Effector memory CD8-positive, alpha-beta T cell (primary cell): ENCODE measurements around the gene SIM1.

Source experiments
- ATAC-seq: fragments of 150-1000 bp; cut with Tn5 transposase; replicated peaks from 2 replicates; pipeline ENCODE4 v1.10.0; 2021; ENCODE audit warnings: mild to moderate bottlenecking, moderate library complexity
- DNase-seq, 3 experiments: peaks; one replicate each; pipeline ENCODE4 v3.0.0; 2021
- H3K27ac Mint-ChIP-seq, 2 donors: one replicate each; pipeline ENCODE4 v1.8.0; 2022; ENCODE audit warnings: mild to moderate bottlenecking in 2 of 2, mixed read lengths in 2 of 2, moderate library complexity in 2 of 2
- H3K27me3 Mint-ChIP-seq, 2 donors: one replicate each; pipeline ENCODE4 v1.8.0; 2022; ENCODE audit warnings: mixed read lengths in 2 of 2
- H3K36me3 Mint-ChIP-seq: one replicate; pipeline ENCODE4 v1.8.0; 2022; ENCODE audit warnings: mild to moderate bottlenecking, moderate library complexity, mixed read lengths; ENCODE audit not compliant: insufficient read depth
- H3K4me1 Mint-ChIP-seq, 2 donors: one replicate each; pipeline ENCODE4 v1.8.0; 2022; ENCODE audit warnings: low read depth in 2 of 2, mixed read lengths in 2 of 2
- H3K4me3 Mint-ChIP-seq, 2 donors: one replicate each; pipeline ENCODE4 v1.8.0; 2022; ENCODE audit warnings: mild to moderate bottlenecking in 2 of 2, mixed read lengths in 2 of 2, moderate library complexity in 2 of 2
- H3K9me3 Mint-ChIP-seq, 2 donors: one replicate each; pipeline ENCODE4 v1.8.0; 2022; ENCODE audit warnings: mixed read lengths in 2 of 2

The SIM1 gene

DNA sequence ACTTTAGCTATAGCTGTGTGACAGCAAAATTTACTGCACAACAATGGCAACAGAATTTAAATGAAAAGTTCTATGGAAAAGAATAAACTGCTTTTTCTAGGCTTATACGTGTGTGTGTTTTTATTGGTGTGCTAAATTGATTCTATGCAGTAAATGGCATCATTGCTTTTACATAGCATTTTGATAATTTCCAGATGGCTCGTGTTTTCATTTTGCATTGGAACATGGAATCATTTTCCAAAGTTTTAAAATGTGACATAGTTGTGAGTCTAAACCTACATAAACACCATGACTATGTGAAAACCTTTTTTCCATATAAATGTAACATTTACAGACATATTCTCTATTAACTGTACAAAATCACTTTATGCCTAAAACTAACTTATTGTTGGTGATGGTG lies 127.8 kb downstream of the SIM1 start:
- Mint-ChIP-seq H3K36me3 (no peaks in the 10 kb centered on the region), H3K4me3 (no peak overlapping the region), H3K4me1 (no peaks in the 10 kb centered on the region), H3K27ac (no peak overlapping the region), H3K9me3 (no peaks in the 10 kb centered on the region), H3K27me3 (no peaks in the 10 kb centered on the region)
- no peak for DNase-seq
- ATAC-seq: no peak

DNA sequence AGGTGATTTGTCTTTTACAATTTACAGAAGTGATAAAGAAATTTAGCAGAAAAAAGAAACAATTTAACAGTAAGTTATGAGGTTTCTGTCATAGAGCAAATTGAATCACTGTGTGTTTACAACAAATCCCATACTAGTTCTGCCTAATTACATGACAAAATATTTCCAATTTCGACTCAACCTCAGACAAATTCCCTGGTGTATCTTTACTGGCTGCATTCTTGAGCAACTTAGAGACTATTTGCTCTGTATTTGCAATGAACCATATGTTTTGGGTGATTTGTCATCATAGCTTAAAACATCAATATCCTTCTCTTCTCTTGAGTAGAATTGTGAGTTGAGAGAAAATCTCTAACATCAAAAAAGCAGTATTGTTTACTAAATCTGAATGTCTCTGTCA lies 128.7 kb downstream of the SIM1 start:
- Mint-ChIP-seq H3K9me3 (no peaks in the 10 kb centered on the region), H3K4me1 (no peaks in the 10 kb centered on the region), H3K27ac (no peak overlapping the region), H3K4me3 (no peak overlapping the region), H3K27me3 (no peaks in the 10 kb centered on the region), H3K36me3 (no peaks in the 10 kb centered on the region)
- no peak for ATAC-seq
- DNase-seq: no peak
